GM19238 (cell line): ENCODE measurements around the gene EXD3.
"Not testable (repeated sequence)": the region's sequence is repeated elsewhere in the genome, so short reads cannot be mapped to it uniquely, and the experiment has no call there.

Source experiments
- DNase-seq: peaks from one replicate; pipeline ENCODE4 v3.0.0; 2011; ENCODE audit warnings: low spot score; ENCODE audit not compliant: insufficient read length

The EXD3 gene

DNA sequence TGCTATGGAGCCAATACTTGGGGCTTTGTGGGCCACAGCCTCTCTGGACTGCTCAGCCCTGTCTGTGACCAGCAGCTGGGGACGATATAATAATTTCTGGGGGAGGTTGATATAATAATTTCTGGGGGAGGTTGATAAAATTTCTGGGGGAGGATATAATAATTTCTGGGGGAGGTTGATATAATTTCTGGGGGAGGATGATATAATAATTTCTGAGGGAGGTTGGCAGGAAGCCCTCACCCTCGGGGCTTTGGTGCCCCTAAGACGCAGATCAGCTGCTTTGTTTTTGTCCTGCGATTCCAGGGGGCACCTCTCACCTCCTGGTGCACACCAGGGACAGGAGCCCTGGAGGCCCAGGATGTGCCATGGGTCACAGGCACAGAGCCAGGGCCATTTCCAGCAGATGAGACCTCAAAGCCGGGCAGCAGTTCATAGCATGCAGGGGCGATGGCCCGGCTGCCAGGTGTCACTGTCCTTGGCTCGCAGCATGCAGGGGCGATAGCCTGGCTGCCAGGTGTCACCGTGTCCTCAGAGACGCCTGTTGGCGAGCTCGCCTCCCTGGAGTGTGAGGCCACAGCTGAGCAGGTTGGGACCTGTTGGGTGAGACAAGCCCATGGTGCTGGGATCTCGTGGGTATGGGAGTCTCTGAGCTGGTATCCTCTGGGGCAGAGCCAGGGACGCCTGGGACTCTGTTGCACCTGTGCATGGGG is 149.2 kb downstream of the EXD3 start:
- DNase-seq: no peak

DNA sequence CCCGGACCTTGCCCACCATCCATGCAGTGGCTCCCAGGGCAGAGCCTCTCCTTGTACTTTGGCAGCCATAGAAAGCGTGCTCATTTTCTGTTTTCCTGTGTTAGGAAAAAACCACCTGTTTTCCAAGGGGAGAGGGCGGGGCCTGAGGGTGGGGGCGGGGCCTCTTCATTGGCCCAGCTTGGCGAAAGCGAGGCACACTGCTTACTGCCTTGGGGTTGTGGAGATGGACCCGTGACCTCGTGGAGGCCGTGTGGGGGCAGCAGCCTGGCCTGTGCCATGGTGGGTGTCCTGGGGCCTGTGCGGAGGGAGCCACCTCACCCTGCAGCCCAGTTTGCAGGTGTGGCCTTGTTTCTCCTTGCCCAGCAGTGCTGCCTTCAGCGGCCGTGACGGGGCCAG is 149.9 kb downstream of the EXD3 start:
- no peak for DNase-seq

DNA sequence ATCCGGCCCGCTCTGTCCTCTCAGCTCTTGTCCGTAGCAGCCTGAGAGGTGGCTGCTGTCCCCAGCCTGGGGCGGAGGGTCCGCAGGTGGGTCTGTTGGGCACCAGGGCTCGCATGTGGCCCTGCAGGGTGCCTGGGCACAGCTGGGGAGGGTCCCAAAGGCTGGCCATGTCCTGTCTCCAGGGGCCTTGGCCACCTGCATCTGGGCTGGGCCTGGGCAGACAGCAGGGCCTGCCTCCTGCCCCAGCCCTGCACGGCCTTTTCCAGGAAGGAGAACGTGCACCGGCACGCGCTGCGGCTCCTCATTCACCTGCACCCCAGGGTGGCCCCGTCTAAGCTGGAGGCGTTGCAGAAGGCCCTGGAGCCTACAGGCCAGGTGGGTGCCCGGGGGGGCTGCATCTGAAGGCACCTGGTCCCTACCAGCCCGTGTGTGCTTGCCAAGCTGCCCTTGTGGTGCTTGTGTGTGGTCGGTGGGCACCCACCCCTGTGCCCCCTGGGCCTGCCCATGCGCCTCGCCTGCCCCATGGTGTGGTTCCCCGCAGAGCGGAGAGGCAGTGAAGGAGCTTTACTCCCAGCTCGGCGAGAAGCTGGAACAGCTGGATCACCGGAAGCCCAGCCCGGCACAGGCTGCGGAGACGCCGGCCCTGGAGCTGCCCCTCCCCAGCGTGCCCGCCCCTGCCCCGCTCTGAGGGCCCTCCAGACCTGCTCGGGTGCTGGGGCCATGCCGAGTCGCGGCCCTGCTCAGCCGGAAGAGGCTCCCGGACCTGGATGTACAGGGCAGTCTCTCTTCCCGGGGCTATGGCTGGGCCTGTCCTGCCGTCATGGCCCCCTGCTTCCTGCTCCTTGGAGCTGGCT is 150.5 kb downstream of the EXD3 start:
- DNase-seq: no peak

DNA sequence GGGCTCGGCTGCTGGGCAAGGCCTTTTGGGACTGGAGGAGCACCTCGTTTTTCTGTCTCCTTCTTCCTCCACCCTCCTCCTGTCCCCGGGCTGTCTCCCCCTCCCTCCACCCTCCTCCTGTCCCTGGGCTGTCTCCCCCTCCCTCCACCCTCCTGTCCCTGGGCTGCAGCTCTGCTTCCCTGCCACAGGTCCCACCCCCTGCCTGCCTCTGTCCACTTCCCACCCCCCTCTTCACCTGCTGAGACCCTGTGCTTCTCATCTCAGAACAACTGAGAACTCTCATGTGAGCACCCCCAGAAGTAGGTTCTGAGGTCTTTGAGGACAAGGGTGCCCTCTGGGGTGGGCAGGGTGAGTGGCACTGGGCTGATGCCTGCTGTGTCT is 151.3 kb downstream of the EXD3 start:
- no peak for DNase-seq

DNA sequence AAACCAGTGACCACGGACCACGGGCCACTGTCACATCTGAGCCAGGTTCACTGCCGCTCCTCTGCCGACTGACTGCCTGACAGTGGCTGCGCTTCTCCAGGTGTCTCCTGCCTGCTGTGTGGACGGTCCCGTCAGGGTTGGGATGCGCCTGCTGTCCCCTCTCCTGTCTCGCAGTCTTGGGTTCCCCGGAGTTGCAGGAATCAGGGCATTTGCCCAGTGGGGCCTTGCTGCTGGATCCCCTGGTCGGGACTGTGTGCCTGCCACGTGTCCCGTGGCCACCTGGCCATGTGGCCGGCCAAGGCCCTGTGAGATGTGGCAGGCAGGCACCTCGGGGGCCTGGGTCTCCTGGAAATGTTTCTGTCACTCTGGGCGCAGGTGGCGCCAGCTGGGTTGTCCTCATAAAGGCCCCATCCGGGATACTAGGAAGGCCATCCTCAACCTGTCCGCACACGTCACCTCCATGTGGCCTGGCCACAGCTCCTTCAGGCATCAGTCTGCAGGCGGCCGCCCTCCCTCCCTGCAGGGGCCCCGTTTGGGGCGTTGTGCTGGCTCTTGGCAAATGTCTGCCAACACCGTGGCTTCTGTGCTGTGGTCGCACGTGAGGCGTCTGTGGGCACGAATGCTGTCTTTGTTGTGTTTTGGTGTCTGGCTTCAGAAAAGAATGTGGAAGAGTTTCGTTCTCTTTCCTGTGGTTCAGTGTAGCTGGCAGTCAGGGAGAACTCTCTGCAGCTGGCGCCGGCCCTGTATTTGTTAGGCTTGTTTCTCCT is 151.8 kb downstream of the EXD3 start:
- no peak for DNase-seq

DNA sequence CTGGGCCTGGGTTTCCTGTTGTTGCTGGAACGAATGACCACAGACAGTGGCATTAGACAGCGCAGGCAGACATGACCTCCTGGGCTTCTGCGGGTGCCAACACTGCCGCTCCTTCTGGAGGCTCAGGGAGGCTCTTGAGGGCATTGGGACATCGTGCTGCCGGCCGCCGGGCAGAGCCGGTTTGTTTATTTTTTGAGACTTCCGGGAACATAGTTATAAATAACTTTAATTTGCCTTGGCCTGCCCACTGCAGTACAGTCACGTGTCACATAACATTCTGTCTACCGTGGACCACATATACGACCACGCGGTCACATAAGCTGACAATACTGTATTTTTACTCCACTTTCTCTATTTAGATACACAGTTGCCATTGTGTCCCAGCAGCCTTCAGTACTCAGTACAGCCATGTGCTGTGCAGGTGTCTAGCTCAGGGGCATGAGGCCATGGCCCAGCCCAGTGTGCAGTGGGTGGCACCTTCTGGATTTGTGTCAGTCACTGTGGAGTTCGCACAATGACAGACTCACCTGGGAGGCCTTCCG is 153.7 kb downstream of the EXD3 start:
- DNase-seq: no peak

DNA sequence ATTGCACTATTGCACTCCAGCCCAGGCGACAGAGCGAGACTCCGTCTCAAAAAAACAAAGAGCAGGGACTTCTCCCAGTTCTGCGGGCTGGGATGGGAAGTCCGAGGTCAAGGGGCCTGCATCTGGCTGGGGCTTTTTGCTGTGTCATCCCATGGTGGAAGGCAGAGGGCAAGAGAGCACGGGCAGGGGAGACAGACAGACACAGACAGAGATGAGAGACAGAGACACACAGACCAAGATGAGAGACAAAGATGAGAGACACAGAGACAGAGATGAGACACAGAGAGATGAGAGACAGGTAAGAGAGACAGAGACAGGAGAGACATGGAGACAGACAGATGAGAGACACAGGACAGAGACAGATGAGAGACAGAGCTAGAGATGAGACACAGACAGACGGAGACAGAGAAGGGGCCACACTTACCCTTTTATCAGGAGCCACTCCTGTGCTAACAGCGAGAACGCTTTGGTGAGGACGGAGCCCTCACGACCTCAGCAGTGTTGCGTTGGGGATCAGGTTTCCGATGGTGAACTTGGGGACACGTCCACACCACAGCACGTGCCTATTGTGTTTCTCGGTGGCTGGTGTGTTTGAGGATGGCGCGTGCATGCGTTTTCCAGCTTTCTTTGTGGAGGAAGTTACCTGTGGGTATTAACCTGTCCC is 154.3 kb downstream of the EXD3 start:
- no peak for DNase-seq

DNA sequence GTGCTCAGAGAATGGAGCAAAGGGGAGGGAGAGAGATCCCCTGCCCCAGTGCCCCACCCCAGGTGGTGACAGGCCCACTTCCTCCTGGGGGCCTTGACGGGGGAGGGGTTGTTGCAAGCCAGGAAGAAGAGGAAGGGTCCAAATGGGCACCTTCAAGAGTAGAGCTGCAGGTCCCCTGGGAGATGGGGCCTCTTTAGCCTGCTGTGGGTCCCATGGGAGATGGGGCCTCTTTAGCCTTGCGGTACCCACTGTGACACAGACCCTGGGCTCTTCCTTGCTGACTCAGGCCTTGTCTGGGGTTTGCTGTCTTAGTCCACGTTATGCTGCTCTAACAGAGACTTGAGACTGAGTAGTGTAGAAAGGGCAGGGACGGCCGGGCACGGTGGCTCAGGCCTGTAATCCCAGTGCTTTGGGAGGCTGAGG is 155.0 kb downstream of the EXD3 start:
- no peak for DNase-seq

DNA sequence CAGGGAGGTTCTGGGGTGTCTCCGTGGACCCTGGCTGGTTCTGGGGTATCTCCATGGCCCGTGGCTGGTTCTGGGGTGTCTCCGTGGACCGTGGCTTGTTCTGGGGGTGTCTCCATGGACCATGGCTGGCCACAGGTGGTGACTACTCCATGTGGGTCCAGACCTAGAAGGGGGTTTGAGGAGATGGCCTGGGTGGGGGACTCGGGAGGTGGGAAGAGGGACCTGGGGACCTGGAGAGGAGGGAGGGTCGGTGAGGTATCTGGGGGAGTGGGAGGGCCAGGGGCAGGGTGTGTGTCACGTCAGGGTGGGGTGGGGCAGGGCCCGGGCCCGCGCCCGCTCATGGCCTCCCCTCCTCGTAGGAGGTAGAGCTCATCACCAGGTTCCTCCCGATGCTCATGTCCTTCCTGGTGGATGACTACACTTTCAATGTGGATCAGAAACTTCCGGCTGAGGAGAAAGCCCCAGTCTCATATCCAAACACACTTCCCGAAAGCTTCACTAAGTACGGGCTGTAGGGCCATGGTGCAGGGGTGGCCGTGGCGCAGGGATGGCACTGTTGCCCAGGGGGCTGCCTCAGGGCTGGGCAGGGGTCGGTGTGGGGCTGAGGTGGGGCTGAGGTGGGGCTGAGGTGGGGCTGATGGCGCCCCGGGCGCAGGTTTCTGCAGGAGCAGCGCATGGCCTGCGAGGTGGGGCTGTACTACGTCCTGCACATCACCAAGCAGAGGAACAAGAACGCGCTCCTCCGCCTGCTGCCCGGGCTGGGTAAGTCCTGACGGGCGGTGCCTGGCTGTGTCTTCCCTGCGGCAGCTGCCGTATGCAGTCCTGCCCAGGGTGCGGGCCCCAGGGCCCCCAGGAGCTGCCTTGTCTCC is 156.1 kb downstream of the EXD3 start:
- DNase-seq: no peak

DNA sequence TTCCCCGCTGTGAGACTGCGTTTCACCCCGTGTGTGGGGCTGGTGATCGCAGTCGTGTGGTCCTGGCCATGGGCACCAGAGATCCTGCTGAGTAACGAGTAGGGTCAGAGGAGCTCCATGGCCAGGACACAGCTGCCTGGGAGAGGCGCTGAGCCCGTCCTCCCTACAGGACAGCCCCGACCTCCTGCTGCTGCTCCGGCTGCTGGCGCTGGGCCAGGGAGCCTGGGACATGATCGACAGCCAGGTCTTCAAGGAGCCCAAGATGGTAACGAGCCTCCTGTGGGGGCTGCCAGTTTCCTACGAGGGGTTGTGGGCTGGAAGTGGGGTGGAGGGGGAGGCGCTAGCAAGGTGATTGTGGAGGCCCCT is 156.8 kb downstream of the EXD3 start:
- no peak for DNase-seq

DNA sequence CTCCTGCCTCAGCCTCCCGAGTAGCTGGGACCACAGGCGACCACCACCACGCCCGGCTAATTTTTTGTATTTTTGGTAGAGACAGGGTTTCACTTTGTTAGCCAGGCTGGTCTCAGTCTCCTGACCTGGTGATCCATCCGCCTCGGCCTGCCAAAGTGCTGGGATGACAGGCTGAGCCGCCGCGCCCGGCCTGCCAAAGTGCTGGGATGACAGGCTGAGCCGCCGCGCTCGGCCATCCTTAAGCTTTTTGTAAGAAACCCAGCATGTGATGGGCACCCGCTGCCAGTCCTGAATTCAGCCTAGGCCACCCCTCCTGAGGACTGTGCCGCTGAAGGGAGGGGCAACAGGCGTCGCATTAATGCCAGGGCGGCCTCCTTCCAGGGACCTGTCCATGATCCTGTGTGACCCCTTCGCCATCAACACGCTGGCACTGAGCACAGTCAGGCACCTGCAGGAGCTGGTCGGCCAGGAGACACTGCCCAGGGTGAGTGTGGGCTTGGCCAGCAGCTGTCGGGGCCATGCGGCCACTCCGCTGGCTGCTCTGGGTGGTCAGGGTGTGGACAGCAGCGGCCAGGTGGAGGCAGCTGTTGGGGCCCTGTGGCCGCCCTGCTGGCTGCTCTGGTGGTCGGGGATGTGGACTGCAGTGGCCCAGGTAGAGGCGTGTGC is 157.3 kb downstream of the EXD3 start:
- no peak for DNase-seq

DNA sequence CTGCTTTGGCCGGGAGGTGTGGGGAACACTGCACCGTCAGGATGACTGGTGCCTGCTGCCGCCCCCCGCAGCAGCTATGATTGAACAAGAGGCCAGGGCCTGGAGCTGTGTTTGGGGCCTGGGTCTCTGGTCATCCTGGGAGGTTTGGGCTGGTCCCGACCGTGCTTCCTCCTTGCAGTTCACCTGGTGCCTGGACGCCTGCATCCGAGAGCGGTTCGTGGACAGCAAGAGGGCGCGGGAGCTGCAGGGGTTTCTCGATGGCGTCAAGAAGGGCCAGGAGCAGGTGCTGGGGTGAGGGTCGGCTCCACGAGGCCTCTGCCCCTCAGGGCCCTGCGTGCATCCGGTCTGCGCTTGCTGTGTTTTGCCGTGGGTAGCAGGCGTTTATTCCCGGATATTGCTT is 158.9 kb downstream of the EXD3 start:
- DNase-seq: no peak

DNA sequence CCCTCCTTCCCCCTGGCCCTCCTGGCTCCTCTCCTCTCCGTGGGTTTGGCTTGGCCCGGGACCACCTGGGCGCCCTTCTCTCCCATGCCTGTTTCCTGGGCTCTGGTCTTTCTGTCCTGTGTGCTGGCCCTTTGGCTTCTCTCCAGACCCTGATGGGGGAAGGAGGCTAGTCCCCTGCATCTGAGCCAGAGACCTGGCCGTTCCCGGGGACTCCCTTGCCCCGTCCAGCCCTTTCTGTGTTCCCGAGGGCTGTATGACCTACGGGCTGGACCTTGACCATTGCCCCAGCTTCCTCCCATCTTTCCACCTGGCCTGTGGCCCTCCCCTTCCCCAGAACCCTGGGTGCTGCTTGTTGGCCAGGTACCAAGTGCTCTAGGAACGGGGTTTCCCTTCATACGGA is 159.5 kb downstream of the EXD3 start:
- DNase-seq: no peak

DNA sequence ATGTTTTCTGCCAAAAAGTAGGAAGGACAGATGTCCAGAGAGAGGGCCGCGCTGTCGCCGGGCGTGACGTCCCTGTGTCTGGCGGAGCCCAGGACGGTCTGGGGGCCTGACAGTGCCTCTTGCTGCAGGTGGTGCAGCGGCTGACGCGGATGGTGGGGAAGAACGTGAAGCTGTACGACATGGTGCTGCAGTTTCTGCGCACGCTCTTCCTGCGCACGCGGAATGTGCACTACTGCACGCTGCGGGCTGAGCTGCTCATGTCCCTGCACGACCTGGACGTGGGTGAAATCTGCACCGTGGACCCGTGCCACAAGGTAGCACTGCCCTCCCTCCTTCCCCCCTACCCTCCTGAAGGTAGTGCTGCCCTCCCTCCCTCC is 160.1 kb downstream of the EXD3 start:
- no peak for DNase-seq

DNA sequence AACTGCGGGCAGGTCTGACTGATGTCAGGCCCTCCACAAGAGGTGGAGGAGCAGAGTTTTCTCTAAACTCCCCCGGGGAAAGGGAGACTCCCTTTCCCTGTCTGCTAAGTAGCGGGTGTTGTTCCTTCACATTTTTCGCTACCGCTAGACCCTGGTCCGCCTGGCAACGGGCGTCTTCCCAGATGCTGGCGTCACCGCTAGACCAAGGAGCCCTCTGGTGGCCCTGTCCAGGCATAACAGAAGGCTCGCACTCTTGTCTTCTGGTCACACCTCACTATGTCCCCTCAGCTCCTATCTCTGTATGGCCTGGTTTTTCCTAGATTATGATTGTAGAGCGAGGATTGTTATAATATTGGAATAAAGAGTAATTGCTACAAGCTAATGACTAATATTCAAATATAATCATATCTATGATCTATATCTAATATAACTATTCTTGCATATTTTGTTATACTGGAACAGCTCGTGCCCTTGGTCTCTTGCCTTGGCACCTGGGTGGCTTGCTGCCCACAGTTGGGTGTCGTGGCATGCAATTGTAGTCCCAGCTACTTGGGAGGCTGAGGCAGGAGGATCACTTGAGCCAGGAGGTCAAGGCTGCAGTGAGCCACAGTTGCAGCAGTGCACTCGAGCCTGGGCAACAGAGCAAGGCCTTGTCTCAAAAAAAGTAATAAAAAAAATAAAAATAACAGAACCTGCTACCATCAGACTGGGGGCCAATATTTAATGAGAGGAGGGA is 160.6 kb downstream of the EXD3 start:
- DNase-seq: not testable (repeated sequence)
